ENCODE data around the gene ZNF579.
"Not testable (repeated sequence)": the region's sequence is repeated elsewhere in the genome, so short reads cannot be mapped to it uniquely, and the experiment has no call there.

The ZNF579 gene

GRCh38 chr19:55576746-55577145, 3.9 kb downstream of the ZNF579 start:
- no peak for DNase-seq (ENCODE audit: low read depth, low spot score)
- TF ChIP-seq, protein P1, sequence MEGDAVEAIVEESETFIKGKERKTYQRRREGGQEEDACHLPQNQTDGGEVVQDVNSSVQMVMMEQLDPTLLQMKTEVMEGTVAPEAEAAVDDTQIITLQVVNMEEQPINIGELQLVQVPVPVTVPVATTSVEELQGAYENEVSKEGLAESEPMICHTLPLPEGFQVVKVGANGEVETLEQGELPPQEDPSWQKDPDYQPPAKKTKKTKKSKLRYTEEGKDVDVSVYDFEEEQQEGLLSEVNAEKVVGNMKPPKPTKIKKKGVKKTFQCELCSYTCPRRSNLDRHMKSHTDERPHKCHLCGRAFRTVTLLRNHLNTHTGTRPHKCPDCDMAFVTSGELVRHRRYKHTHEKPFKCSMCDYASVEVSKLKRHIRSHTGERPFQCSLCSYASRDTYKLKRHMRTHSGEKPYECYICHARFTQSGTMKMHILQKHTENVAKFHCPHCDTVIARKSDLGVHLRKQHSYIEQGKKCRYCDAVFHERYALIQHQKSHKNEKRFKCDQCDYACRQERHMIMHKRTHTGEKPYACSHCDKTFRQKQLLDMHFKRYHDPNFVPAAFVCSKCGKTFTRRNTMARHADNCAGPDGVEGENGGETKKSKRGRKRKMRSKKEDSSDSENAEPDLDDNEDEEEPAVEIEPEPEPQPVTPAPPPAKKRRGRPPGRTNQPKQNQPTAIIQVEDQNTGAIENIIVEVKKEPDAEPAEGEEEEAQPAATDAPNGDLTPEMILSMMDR (IDR thresholded peaks at IDR 0.05; ENCODE audit: insufficient read depth, low read length, missing control alignments) = no peak
- ChIA-PET CTCF (no interaction called here), POLR2A (interaction anchor here (0.5 kb wide), 1 partner anchor 29 kb away, joined by 3 read pairs; no protein-coding TSS in a partner anchor)
- H3K4me3 ChIP-seq (ENCODE audit: low read depth, low read length) = no peak overlapping the region

- not testable (repeated sequence) for H3K4me3 ChIP-seq (ENCODE audit: low read depth, low read length); DNase-seq (ENCODE audit: low read depth, low spot score)
- ChIA-PET POLR2A (interaction anchor here (0.7 to 1.4 kb wide), 2 partner anchors 24 to 74 kb away, joined by 3 to 5 read pairs; no protein-coding TSS in a partner anchor), CTCF (interaction anchor here (0.7 to 1.7 kb wide), 4 partner anchors 12 to 107 kb away, joined by 3 to 6 read pairs (median 4); no protein-coding TSS in a partner anchor)
These were observed 6.7 kb downstream of the ZNF579 start for GRCh38 chr19:55573929-55574328.

DNA sequence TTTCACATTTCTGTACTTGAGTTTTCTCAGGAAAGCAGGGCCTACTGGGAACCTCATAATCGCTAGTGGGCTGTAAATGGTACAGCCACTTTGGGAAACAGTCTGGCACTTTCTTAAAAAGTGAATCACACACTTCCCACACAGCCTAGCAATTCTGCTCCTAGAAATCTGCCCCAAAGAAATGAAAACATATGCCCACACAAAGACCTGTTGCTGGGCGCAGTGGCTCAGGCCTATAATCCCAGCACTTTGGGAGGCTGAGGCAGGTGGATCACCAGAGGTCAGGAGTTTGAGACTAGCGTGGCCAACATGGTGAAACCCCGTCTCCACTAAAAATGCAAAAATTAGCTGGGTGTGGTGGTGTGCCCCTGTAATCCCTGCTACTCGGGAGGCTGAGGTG, 11.2 kb downstream of the ZNF579 start:
- H3K4me3 ChIP-seq (ENCODE audit: low read depth, low read length); POLR2A ChIA-PET; DNase-seq (ENCODE audit: low read depth, low spot score); CTCF ChIA-PET: not testable (repeated sequence)

- ChIA-PET CTCF (no interaction called here), POLR2A (no interaction called here)
- H3K4me3 ChIP-seq (ENCODE audit: low read depth, low read length) = no peak overlapping the region
- TF ChIP-seq, protein P1 (IDR thresholded peaks at IDR 0.05; ENCODE audit: insufficient read depth, low read length, missing control alignments) = no peak
- DNase-seq (ENCODE audit: low read depth, low spot score) = no peak
These were observed 12.8 kb downstream of the ZNF579 start for GRCh38 chr19:55567708-55568328.

DNA sequence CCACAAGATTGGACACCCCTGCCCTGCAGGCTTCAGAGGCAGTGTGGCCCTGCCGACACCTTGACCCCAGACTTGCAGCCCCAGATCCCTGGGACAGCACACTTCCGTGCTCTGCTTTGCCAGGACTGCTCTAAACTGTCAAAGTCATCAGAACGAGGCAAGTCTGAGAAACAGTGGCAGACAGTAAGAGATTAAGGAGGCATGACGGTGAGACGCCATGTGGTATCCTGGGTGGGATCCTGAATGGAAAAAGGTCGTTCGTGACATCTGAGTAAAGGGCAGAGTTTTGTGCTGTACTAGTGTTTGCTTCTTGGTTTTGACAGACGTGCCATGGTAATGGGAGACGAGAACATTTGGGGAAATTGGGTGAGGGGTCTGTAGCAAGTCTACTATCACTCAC, 13.8 kb downstream of the ZNF579 start:
- TF ChIP-seq, protein P1 (IDR thresholded peaks at IDR 0.05; ENCODE audit: insufficient read depth, low read length, missing control alignments) = no peak
- ChIA-PET CTCF (interaction anchor here (1.2 kb wide), 1 partner anchor 63 kb away, joined by 3 read pairs; no protein-coding TSS in a partner anchor), POLR2A (no interaction called here)
- DNase-seq (ENCODE audit: low read depth, low spot score) = no peak
- no peak overlapping the region for H3K4me3 ChIP-seq (ENCODE audit: low read depth, low read length)

- CTCF ChIA-PET = no interaction called here
- TF ChIP-seq, protein P1 (IDR thresholded peaks at IDR 0.05; ENCODE audit: insufficient read depth, low read length, missing control alignments) = no peak
- no peak overlapping the region for H3K4me3 ChIP-seq (ENCODE audit: low read depth, low read length)
- POLR2A ChIA-PET = no interaction called here
- no peak for DNase-seq (ENCODE audit: low read depth, low spot score)
These were observed 17.4 kb downstream of the ZNF579 start for GRCh38 chr19:55563261-55563690.

DNA sequence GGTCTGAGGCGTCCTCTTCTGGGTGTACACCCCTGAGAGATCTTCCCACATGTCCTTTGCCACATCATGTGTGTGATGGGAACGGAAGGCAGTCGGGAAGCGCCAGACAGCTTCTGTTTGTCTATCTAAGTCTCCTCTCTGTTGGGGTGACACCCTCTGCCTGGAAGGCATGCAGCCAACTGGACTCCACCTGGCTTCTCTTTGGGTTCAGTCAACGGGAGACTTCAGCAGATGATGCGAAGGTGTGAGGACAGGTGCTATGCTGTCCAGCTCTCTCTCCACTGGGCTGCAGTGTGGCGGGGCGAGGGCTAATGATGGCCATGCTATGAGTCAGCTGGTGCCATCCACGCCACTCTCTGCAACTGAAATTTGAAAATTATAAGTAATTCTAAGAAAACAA, 21.0 kb downstream of the ZNF579 start:
- DNase-seq (ENCODE audit: low read depth, low spot score) = no peak
- TF ChIP-seq, protein P1 (IDR thresholded peaks at IDR 0.05; ENCODE audit: insufficient read depth, low read length, missing control alignments) = no peak
- ChIA-PET POLR2A (no interaction called here), CTCF (no interaction called here)
- H3K4me3 ChIP-seq (ENCODE audit: low read depth, low read length) = no peak overlapping the region

Measured in AG04449 (cell line).